Measurements from ENCODE around the gene PARP16.
"Not testable (repeated sequence)": the region's sequence is repeated elsewhere in the genome, so short reads cannot be mapped to it uniquely, and the experiment has no call there.

The PARP16 gene

GRCh38 chr15:65275728-65276126 lies 11.0 kb downstream of the PARP16 start:
- no peak for DNase-seq (ENCODE audit: low read depth)

GRCh38 chr15:65275104-65275727 lies 11.5 kb downstream of the PARP16 start:
- DNase-seq (ENCODE audit: low read depth) = no peak

- not testable (repeated sequence) for DNase-seq (ENCODE audit: low read depth)
These were observed 15.7 kb downstream of the PARP16 start for GRCh38 chr15:65270811-65271545.

GRCh38 chr15:65268411-65268810 lies 18.3 kb downstream of the PARP16 start:
- DNase-seq (ENCODE audit: low read depth) = no peak

GRCh38 chr15:65266469-65266868 lies 20.2 kb downstream of the PARP16 start:
- DNase-seq (ENCODE audit: low read depth) = no peak

GRCh38 chr15:65264863-65265430 lies 21.7 kb downstream of the PARP16 start:
- DNase-seq (ENCODE audit: low read depth) = no peak

- DNase-seq (ENCODE audit: low read depth) = no peak
These were observed 23.4 kb downstream of the PARP16 start for GRCh38 chr15:65263313-65263712.

GRCh38 chr15:65260968-65261367 lies 25.7 kb downstream of the PARP16 start:
- DNase-seq (ENCODE audit: low read depth) = no peak

GRCh38 chr15:65259367-65259797 lies 27.3 kb downstream of the PARP16 start:
- DNase-seq (ENCODE audit: low read depth) = no peak

GRCh38 chr15:65258375-65259262 lies 28.1 kb downstream of the PARP16 start:
- DNase-seq (ENCODE audit: low read depth) = no peak

- DNase-seq (ENCODE audit: low read depth) = no peak
These were observed 31.1 kb downstream of the PARP16 start for GRCh38 chr15:65255486-65256140.

- no peak for DNase-seq (ENCODE audit: low read depth)
These were observed 31.9 kb downstream of the PARP16 start for GRCh38 chr15:65254758-65255157.

- no peak for DNase-seq (ENCODE audit: low read depth)
These were observed 32.3 kb downstream of the PARP16 start for GRCh38 chr15:65254356-65254755.

- peak; percentile 26 for DNase-seq (ENCODE audit: low read depth)
These were observed 37.0 kb downstream of the PARP16 start for GRCh38 chr15:65249641-65250040.

- no peak for DNase-seq (ENCODE audit: low read depth)
These were observed 38.0 kb downstream of the PARP16 start for GRCh38 chr15:65248511-65249255.

GRCh38 chr15:65246939-65247338 lies 39.7 kb downstream of the PARP16 start:
- DNase-seq (ENCODE audit: low read depth) = no peak

- no peak for DNase-seq (ENCODE audit: low read depth)
These were observed 40.5 kb downstream of the PARP16 start for GRCh38 chr15:65246026-65246714.

- DNase-seq (ENCODE audit: low read depth) = no peak
These were observed 41.4 kb downstream of the PARP16 start for GRCh38 chr15:65245096-65245856.

GRCh38 chr15:65244638-65245037 lies 42.0 kb downstream of the PARP16 start:
- no peak for DNase-seq (ENCODE audit: low read depth)

- not testable (repeated sequence) for DNase-seq (ENCODE audit: low read depth)
These were observed 50.2 kb downstream of the PARP16 start for GRCh38 chr15:65236443-65236842.
